GM21360 (cell line): Measurements from ENCODE around the gene SNRNP25.
A peak's percentile ranks its signal among the peaks of the same experiment; 100 is the strongest.
"Not testable (repeated sequence)": the region's sequence is repeated elsewhere in the genome, so short reads cannot be mapped to it uniquely, and the experiment has no call there.

ENCODE experiments used
- ATAC-seq: cut with Tn5 transposase; IDR thresholded peaks from one replicate; pipeline ENCODE4 v1.9.1; 2021; ENCODE audit warnings: mild to moderate bottlenecking, moderate library complexity; ENCODE audit not compliant: unreplicated experiment

The SNRNP25 gene

GRCh38 chr16:41439-42068 lies 12.1 kb upstream of the SNRNP25 start:
- no peak for ATAC-seq

- ATAC-seq, result no peak
These were observed 11.6 kb upstream of the SNRNP25 start for GRCh38 chr16:42069-42457.

GRCh38 chr16:42691-43090 lies 10.9 kb upstream of the SNRNP25 start:
- ATAC-seq, result no peak

GRCh38 chr16:43294-43693 lies 10.3 kb upstream of the SNRNP25 start:
- ATAC-seq, result no peak

- no peak for ATAC-seq
These were observed 9.0 kb upstream of the SNRNP25 start for GRCh38 chr16:44655-45054.

- ATAC-seq, result no peak
These were observed 8.2 kb upstream of the SNRNP25 start for GRCh38 chr16:45454-45853.

- ATAC-seq, result not testable (repeated sequence)
These were observed 7.1 kb upstream of the SNRNP25 start for GRCh38 chr16:46510-46909.

GRCh38 chr16:47234-47633 lies 6.4 kb upstream of the SNRNP25 start:
- no peak for ATAC-seq

- no peak for ATAC-seq
These were observed 2.6 kb upstream of the SNRNP25 start for GRCh38 chr16:50769-51591.

- ATAC-seq, result peak; percentile 1
These were observed 581 bp downstream of the SNRNP25 start for GRCh38 chr16:54237-54581.

- ATAC-seq, result no peak
These were observed 2.0 kb downstream of the SNRNP25 start for GRCh38 chr16:55571-56136.

GRCh38 chr16:56231-56927 lies 2.8 kb downstream of the SNRNP25 start:
- no peak for ATAC-seq

- ATAC-seq, result no peak
These were observed 4.1 kb downstream of the SNRNP25 start for GRCh38 chr16:57711-58110.

GRCh38 chr16:58491-59439 lies 5.1 kb downstream of the SNRNP25 start:
- no peak for ATAC-seq

GRCh38 chr16:59440-60059 lies 5.9 kb downstream of the SNRNP25 start:
- no peak for ATAC-seq

- ATAC-seq, result no peak
These were observed 6.5 kb downstream of the SNRNP25 start for GRCh38 chr16:60166-60565.

GRCh38 chr16:60929-61878 lies 7.6 kb downstream of the SNRNP25 start:
- ATAC-seq, result no peak

GRCh38 chr16:61879-62281 lies 8.3 kb downstream of the SNRNP25 start:
- ATAC-seq, result no peak
